HG03175 (cell line): ENCODE measurements around the gene PRDM15.

Source experiments
- ATAC-seq: cut with Tn5 transposase; IDR thresholded peaks from one replicate; pipeline ENCODE4 v1.9.1; 2021; ENCODE audit warnings: mild to moderate bottlenecking, moderate library complexity; ENCODE audit not compliant: unreplicated experiment

Gene PRDM15

GRCh38 chr21:41885341-41886024 is 6.3 kb upstream of the PRDM15 start:
- ATAC-seq = no peak

DNA sequence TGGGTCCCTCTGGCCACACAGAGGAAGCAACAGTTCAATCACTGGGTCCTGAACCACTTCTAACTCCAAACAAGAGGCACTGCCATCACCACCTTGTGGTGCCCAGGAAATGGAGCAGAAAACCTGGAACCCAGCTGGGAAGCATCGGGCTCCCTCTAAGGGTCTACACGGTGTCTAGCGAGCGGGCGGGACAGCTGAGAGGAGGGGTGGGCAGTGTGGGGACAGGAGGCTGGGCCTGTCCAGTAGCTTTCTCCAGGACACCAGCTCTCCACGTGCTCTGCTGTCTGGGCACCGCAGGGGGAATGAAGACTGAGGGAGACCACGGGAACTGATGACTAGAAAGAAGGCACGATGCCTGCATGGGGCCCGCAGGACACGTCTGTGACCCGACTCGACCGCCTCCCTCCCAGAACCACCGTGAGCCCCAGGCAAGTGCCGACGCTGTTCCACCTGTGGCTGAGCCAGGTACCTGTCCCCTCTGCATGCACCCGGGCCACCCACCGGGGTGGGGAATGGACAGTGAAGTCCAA is 5.4 kb upstream of the PRDM15 start:
- ATAC-seq = no peak

DNA sequence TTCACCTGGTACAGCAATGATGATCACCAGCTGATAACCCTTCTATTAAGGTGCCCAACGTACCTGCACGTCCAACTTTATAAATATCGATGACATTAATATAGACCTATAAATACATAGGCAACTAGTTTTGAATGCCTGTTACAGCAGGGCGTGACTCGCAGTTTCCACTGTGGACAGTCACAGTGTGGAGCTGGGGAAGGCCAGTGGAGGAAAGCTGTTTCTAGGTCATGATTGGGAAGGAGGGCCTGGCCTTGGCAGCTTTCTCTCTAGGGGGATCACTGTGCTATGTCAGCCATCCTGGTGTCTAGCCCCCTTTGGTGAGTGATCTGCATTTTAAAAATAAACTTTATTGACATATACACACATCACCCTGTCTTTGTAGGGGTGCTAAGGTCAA is 4.4 kb upstream of the PRDM15 start:
- no peak for ATAC-seq

DNA sequence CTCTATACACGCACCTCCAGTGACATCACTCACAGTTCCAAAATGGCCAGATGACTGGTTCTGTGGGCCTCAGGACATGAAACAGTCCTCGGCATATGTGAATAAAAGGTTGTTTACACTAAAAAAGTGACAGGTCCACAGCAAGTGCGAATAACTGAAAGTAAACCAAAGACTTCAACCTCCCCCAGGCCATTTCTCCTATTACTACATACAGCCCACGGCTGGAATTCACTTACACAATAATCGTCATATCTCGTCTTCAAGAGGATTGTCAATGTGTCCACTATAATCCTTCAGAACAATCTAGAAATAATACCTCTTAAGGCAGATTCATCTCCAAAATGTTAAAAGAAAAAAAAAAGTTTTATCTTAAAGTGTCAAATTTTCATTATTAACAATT is 1.9 kb upstream of the PRDM15 start:
- no peak for ATAC-seq

GRCh38 chr21:41880153-41880552 is 1.0 kb upstream of the PRDM15 start:
- ATAC-seq = no peak

DNA sequence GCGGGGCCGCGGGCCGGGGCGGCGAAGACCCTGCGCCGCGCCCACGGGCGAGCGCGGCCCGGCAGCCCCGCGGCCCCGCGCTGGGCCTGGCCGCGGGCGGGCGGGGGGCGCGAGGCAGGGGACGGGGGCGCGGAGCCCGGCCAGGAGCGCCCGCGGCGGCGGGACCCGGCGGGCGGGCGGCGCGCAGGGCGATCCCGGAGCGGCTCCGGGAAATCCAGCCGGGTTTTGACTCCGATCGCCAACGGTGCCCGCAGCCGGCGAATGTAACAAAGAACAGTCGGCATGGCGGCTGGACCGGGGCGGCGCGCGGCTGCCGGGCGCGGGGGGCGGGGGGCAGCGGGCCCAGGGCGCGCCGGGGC is 334 bp downstream of the PRDM15 start:
- peak; percentile 64 for ATAC-seq

DNA sequence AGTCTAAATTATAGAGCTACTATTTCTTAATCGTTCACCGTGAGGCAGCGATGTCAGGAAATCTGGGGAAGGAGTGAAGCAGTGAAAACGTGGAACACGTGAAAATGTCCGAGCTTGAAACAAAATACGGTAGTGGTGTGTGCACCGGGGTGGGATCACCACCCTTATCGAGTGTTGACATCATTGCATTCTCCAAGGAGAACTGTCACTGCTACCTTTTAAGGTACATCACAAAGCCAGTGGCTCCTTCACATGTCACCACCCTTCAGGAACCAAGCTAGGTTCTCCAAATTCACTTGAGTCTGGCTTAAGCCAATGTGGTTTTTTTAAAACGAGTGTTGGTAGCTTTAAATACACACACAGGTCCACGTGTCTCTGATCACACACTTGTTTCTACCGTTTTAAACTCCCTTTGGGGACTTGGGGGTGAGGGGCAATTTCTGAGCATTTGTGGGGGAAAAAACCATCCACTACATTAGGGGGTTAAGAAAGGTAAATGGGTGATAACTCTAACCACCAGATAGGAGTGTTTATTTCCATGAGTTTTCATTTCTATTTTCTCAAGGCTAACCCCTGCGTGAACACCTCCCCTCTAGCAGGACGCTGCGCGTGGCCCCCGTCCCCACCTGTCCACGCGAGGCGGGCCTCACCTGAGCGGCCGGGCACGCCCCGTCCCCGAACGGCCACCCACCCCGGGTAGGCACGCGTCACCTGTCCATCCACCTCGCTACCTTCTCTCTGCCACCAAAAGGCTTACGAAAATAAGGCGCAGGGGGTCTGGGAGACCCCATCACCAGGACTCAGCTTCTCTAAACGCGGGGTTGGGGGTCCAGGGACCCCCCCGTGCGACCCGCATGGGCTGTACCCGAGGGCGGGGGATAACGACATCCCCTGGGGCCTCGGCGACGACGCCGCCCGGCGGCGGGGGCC is 978 bp downstream of the PRDM15 start:
- ATAC-seq = peak; percentile 25

DNA sequence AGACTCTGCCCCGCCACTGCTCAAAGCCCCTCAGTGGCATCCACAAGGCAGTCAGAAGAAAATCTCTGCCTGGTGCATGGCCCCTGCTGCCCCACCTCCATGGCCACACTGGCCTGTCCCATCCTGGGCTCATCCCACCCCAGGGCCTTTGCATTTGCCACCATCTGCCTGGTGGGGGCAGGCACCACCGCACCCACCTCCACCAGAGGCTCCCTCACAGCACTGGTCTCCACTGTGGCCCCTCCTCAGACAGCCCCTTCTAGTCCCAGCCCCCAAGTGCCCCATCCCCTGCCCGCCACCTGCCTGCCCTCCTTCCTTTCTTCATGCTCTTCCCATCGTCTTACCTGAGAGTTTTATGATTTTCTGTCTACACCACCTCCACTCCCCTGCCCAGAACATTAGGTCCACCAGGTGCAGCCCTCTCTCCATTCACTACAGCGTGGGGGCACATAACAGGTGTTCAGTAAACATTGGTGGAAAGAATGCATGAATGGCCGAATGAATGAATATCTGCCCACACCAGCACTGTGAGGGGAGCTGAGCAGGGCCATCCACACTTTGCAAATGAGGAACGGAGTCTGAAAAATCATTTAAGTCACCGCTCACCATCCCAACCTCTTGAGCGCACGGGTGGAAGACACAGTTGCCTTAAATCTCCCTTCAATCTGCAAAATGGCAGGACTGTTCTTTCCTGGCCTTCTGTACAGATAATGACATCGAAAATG is 2.1 kb downstream of the PRDM15 start:
- no peak for ATAC-seq

- ATAC-seq = no peak
Observed at GRCh38 chr21:41876396-41876795, 2.7 kb downstream of the PRDM15 start.

DNA sequence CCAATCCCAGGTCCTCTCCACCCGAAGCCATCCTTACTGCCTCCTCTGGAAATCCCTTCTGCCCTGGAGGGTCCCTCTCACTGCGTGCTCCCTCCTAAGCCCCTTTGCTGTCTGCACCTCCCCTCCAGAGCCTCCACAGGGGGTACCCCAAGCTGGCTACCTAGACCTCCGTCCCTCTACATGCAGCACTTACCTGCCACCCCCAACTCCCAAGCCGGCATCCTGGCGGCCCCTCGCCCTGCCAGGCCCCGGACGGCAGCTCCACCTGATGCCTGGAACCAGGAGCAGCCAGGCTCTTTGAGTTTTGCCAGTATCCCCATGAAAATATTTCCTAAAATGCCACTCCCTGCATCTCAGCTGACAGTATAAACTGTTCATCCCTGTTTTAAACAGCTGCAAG is 4.1 kb downstream of the PRDM15 start:
- no peak for ATAC-seq

GRCh38 chr21:41874611-41875010 is 4.5 kb downstream of the PRDM15 start:
- no peak for ATAC-seq

- no peak for ATAC-seq
Observed at GRCh38 chr21:41873426-41873825, 5.7 kb downstream of the PRDM15 start.

- ATAC-seq = no peak
Observed at GRCh38 chr21:41873005-41873404, 6.1 kb downstream of the PRDM15 start.

GRCh38 chr21:41871293-41872030 is 7.7 kb downstream of the PRDM15 start:
- ATAC-seq = no peak

GRCh38 chr21:41869771-41870170 is 9.4 kb downstream of the PRDM15 start:
- no peak for ATAC-seq

GRCh38 chr21:41868062-41868710 is 11.0 kb downstream of the PRDM15 start:
- ATAC-seq = peak; percentile 71

DNA sequence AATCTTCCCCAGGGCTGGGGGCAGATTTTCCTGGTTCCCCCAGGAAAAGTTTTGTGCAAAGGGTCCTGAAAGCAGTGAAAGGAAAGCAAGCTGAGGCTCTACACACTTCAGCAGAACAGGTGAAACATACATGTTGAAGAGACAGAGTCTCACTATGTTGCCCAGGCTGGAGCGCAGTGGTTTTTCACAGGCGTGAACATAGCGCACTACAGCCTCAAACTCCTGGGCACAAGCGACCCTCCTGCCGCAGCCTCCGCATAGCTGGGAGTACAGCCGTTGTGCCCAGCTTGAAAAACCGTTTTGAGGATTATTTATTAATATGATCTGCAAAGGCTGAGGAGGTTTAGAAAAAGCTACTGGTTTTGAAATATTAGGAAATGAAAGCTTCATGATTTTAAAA is 11.8 kb downstream of the PRDM15 start:
- no peak for ATAC-seq

DNA sequence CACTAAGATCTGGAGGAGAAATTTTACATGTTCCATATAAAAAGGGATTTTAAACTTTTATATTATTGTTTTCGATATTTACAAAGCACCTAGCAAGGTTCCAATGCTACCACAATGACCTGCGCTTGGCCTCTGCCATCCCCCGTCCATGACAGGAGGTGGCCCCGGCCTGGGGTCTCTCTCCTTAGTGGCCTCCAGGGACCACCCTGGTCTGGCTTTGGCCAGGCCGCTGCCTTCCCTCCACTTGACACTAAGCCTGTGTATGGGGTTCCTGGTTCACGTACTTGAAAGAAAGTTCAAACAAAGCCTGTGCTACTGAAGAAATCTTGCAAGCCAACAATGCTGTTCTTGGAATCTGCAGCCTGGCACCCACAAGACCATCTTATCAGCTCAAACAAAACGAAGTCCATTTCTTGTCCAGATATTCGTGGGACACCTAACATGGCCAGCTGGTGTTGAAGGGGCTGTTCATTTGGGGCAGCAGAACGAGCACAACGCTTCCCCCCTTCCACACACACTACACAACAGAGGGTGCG is 12.8 kb downstream of the PRDM15 start:
- ATAC-seq = no peak

DNA sequence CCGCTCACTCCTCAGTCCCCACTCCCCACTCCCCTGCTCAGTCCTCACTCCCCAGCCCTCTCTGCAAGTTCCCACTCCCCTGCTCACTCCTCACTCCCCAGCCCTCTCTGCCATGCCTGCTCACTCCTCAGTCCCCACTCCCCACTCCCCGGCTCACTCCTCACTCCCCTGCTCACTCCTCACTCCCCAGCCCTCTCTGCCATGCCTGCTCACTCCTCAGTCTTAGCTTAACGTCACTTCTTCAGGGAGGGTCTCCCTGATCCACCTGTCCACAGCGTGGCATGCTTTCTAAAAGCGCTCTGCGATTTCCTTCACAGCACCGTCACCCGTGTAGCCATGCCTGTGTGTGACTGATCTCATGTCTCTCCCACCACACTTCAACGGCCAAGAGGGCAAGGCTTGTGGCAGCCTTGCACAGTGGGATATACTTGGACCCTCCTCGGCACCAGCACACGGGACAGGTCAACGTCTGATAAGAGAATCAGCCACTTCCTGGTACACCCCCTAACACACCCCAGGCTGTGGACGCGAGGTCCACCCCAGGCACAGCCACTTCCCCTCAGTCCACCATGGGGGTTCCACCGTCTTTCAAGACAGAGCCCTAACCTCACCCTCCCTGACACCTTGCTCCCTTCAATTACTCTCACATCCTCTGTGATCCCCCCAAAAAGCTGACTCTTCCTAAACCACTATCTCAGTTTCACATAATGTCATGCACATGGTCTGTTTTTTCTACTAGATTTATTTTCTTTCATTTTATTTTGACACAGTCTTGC is 14.0 kb downstream of the PRDM15 start:
- ATAC-seq = no peak
